Astrocyte (in vitro differentiated cells and primary cell): ENCODE measurements around the gene GPR153.

Source experiments
- EZH2 ChIP-seq: IDR thresholded peaks from 2 replicates; pipeline ENCODE4 v1.6.1; 2012; ENCODE audit warnings: mild to moderate bottlenecking, low read length, inconsistent platforms; ENCODE audit not compliant: insufficient read depth
- TF ChIP-seq, protein P1 (sequence below): IDR thresholded peaks from 2 replicates; pipeline ENCODE4 v1.5.1; 2011; ENCODE audit warnings: low read depth, mild to moderate bottlenecking, inconsistent platforms, low read length, moderate library complexity; ENCODE audit not compliant: insufficient read depth

DNA sequence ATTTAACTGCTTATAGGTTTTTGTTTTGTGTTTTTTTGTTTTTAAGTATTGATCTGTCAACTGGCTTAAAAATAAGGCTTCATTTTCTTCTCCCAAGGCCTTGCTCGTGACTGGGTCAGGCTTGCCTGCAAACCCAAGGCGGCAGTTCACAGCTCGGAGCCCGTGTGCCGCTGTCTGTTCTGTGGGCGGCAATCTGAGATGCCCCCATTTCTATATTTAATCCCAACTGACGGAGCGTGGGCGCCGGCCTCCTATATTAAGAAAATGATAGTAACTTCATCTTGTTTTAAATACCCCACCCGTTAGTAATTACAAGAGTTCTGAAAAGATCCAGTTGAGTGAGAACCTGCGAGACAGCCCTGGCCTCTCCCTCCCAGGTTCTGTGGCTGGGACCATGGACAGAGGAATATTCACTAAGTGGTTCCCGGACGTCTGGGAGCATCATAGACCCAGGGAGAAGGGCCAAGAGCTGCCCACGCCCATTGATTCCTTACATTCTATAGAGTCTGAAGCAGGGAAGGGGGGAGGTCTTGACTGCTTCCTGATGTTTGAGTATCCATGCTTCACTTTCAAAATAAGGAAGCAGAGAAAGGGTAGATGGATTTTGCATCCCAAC lies 42.6 kb upstream of the GPR153 start:
- TF ChIP-seq, protein P1, sequence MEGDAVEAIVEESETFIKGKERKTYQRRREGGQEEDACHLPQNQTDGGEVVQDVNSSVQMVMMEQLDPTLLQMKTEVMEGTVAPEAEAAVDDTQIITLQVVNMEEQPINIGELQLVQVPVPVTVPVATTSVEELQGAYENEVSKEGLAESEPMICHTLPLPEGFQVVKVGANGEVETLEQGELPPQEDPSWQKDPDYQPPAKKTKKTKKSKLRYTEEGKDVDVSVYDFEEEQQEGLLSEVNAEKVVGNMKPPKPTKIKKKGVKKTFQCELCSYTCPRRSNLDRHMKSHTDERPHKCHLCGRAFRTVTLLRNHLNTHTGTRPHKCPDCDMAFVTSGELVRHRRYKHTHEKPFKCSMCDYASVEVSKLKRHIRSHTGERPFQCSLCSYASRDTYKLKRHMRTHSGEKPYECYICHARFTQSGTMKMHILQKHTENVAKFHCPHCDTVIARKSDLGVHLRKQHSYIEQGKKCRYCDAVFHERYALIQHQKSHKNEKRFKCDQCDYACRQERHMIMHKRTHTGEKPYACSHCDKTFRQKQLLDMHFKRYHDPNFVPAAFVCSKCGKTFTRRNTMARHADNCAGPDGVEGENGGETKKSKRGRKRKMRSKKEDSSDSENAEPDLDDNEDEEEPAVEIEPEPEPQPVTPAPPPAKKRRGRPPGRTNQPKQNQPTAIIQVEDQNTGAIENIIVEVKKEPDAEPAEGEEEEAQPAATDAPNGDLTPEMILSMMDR = no peak
- no peak for TF ChIP-seq EZH2
